Measurements from ENCODE around the gene RPS18. TPM values are rescaled to one million over a fixed set of nuclear protein-coding genes. Genes with fewer than 3 reads are reported as not detected.

The RPS18 gene
- total and polyA plus RNA-seq, 10 of the 15 experiments (the other 5 are each of a cell fraction or from before 2014, with no cell fraction given): 4,228 to 20,828 (median 7,406) TPM

DNA sequence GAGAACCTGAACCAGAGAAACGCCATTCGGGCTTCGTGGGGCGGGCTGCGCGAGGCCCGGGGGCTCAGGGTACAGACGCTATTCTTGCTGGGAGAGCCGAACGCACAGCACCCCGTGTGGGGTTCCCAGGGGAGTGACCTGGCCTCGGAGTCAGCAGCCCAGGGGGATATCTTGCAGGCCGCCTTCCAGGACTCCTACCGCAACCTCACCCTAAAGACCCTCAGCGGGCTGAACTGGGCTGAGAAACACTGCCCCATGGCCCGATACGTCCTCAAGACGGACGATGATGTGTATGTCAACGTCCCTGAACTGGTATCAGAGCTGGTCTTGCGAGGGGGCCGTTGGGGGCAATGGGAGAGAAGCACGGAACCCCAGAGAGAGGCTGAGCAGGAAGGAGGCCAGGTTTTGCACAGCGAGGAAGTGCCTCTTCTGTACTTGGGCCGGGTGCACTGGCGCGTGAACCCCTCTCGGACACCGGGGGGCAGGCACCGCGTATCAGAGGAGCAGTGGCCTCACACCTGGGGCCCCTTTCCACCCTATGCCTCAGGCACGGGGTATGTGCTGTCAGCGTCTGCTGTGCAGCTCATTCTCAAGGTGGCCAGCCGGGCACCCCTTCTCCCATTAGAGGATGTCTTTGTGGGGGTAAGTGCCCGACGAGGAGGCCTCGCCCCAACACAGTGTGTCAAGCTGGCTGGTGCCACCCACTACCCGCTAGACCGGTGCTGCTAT lies 6.0 kb downstream of the RPS18 start:
- DNase-seq (ENCODE audit: low read depth, low spot score) (no peak), ATAC-seq (peak; percentile 47), FAIRE-seq (no peak)
- no TSS peak for BruUV-seq (replicated peaks)
- Histone ChIP-seq H4K20me1 (ENCODE audit: control insufficient read depth, insufficient read depth) (peaks cover 6% of the 10 kb centered on the region), H3K4me1 (ENCODE audit: control insufficient read depth, insufficient read depth, low read length) (peaks cover 22% of the 10 kb centered on the region), H3K27ac (ENCODE audit: control insufficient read depth, insufficient read depth) (peak overlapping the region; percentile 86), H3K4me2 (ENCODE audit: control insufficient read depth, insufficient read depth) (peak overlapping the region; percentile 83), H2AFZ (ENCODE audit: control insufficient read depth, low read depth, low read length) (peak overlapping the region; percentile 3), H3K36me3 (ENCODE audit: control insufficient read depth in 2 of 2, insufficient read depth in 2 of 2, low read length in 1 of 2) (peaks cover 22 to 25% of the 10 kb centered on the region in 2 experiments), H3K9ac (ENCODE audit: control insufficient read depth, insufficient read depth, low read length) (peak overlapping the region; percentile 88), H3K27me3 (replicated peaks in 1 of 2; ENCODE audit: control insufficient read depth in 2 of 2, insufficient read depth in 2 of 2, low read length in 1 of 2) (no peaks in the 10 kb centered on the region), H3K9me3 (replicated peaks; ENCODE audit: control insufficient read depth, insufficient read depth, low read length) (no peaks in the 10 kb centered on the region), H3K4me3 (peak overlapping the region; percentile 87), H3K79me2 (ENCODE audit: control insufficient read depth, insufficient read depth, low read length) (peaks cover 46% of the 10 kb centered on the region)
- ChIA-PET SMC1A (ENCODE audit: uncharacterized antibody, unreplicated experiment) (interaction anchor here (0.7 to 3.6 kb wide), 12 partner anchors 9 to 153 kb away, joined by 3 to 25 read pairs (median 3); partner anchors contain the start of genes CUTA, PFDN6, RGL2 and WDR46), POLR2A (interaction anchor here (0.7 to 3.9 kb wide), 15 partner anchors 8 to 307 kb away, joined by 3 to 38 read pairs (median 7); partner anchors contain the start of genes PFDN6, RGL2, SYNGAP1 and TAPBP), RAD21 (ENCODE audit: unreplicated experiment) (interaction anchor here (0.6 to 2.4 kb wide), 11 partner anchors 11 to 148 kb away, joined by 3 to 14 read pairs (median 7); partner anchors contain the start of genes PFDN6, RGL2, WDR46 and ZBTB22), CTCF (interaction anchor here (1.0 to 3.9 kb wide), 8 partner anchors 10 to 148 kb away, joined by 3 to 30 read pairs (median 7); partner anchors contain the start of genes PFDN6, RGL2 and WDR46)
- peak; percentile 68 for TF ChIP-seq MEF2B (IDR thresholded peaks at IDR 0.05; ENCODE audit: partially characterized antibody, poor library complexity, severe bottlenecking)
- peak; percentile 23; the same call in 1 of the 2 replicates for TF ChIP-seq POLR2AphosphoS5 (IDR thresholded peaks at IDR 0.05; ENCODE audit: low read length)
- TF ChIP-seq CBFB (IDR thresholded peaks at IDR 0.05; ENCODE audit: low read depth): peak; percentile 8; the same call in 1 of the 2 replicates
- no peak for TF ChIP-seq ATF3 (IDR thresholded peaks at IDR 0.05; ENCODE audit: borderline replicate concordance, extremely low read depth, low read depth, low read length)
- 0 out of 2 replicates have a peak, but pooled peaks have one; percentile 9 for TF ChIP-seq LARP7 (IDR thresholded peaks at IDR 0.05)
- 0 out of 2 replicates have a peak, but pooled peaks have one; percentile 2 for TF ChIP-seq SMC3 (IDR thresholded peaks at IDR 0.05; ENCODE audit: borderline replicate concordance, low read length)
- TF ChIP-seq CBX3 (IDR thresholded peaks at IDR 0.05; ENCODE audit: borderline replicate concordance, low read depth): no peak
- TF ChIP-seq MAX (IDR thresholded peaks at IDR 0.05; ENCODE audit: low read depth, low read length): 0 out of 2 replicates have a peak, but pooled peaks have one; percentile 26
- TF ChIP-seq ZZZ3 (IDR thresholded peaks at IDR 0.05; ENCODE audit: control insufficient read depth, insufficient read length, low read depth): no peak
- TF ChIP-seq PAX5 (IDR thresholded peaks at IDR 0.05; ENCODE audit: borderline replicate concordance, low read depth, low read length): peak; percentile 93
- TF ChIP-seq IRF4 (IDR thresholded peaks at IDR 0.05; ENCODE audit: low read depth, low read length): 0 out of 2 replicates have a peak, but pooled peaks have one; percentile 29
- TF ChIP-seq POLR2A (IDR thresholded peaks at IDR 0.05; ENCODE audit: low read depth, low read length): peak; percentile 62; the same call in 1 of the 2 replicates
- TF ChIP-seq SPI1 (IDR thresholded peaks at IDR 0.05; ENCODE audit: borderline replicate concordance, insufficient read depth, low read depth, low read length): peak; percentile 62; the same call in 1 of the 2 replicates
- TF ChIP-seq ZBTB33 (IDR thresholded peaks at IDR 0.05): no peak
- TF ChIP-seq DPF2 (IDR thresholded peaks at IDR 0.05): peak; percentile 13; the same call in 1 of the 2 replicates
- TF ChIP-seq, protein P1, sequence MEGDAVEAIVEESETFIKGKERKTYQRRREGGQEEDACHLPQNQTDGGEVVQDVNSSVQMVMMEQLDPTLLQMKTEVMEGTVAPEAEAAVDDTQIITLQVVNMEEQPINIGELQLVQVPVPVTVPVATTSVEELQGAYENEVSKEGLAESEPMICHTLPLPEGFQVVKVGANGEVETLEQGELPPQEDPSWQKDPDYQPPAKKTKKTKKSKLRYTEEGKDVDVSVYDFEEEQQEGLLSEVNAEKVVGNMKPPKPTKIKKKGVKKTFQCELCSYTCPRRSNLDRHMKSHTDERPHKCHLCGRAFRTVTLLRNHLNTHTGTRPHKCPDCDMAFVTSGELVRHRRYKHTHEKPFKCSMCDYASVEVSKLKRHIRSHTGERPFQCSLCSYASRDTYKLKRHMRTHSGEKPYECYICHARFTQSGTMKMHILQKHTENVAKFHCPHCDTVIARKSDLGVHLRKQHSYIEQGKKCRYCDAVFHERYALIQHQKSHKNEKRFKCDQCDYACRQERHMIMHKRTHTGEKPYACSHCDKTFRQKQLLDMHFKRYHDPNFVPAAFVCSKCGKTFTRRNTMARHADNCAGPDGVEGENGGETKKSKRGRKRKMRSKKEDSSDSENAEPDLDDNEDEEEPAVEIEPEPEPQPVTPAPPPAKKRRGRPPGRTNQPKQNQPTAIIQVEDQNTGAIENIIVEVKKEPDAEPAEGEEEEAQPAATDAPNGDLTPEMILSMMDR (IDR thresholded peaks at IDR 0.05 in 2 of 3, conservative IDR thresholded peaks at IDR 0.05 in 1 of 3; ENCODE audit: control insufficient read depth in 2 of 3, extremely low read depth in 1 of 3, insufficient read depth in 1 of 3, low read depth in 3 of 3, low read length in 3 of 3): 0 out of 6 replicates have a peak, but pooled peaks of 1 of the 3 experiments have one; percentile 2
- 4% methylated on average over 39 of the region's 39 CpGs for WGBS (ENCODE audit: insufficient coverage, insufficient replicate concordance, low lambda C conversion rate, missing lambda C conversion rate)
- intact Hi-C loops (cut with micrococcal nuclease; ENCODE audit: unreplicated experiment): loop anchor here (1.0 to 5.0 kb wide), 5 partner anchors 11 to 114 kb away; partner anchors contain the start of genes KIFC1, PFDN6, TAPBP and WDR46
- in situ Hi-C loops (cut with MboI): no loop called here
